Colon (tissue), 2 donors: ENCODE results near the gene NPAS3.
A peak's percentile ranks its signal among the peaks of the same experiment; 100 is the strongest.

ENCODE experiments used
- FAIRE-seq: peaks from 2 replicates; lab custom pipeline; 2012; peaks lifted over from hg19 to GRCh38; lab: Jason Lieb, UNC
- donor health status: control.
- donor health status: control.

NPAS3 gene

GRCh38 chr14:33449268-33449667, 510.6 kb downstream of the NPAS3 start:
- FAIRE-seq = no peak

GRCh38 chr14:33449703-33450395, 511.2 kb downstream of the NPAS3 start:
- no peak for FAIRE-seq

GRCh38 chr14:33450416-33450815, 511.7 kb downstream of the NPAS3 start:
- FAIRE-seq = no peak

GRCh38 chr14:33451211-33451610, 512.5 kb downstream of the NPAS3 start:
- FAIRE-seq = no peak

- FAIRE-seq = no peak
These were observed 514.3 kb downstream of the NPAS3 start for GRCh38 chr14:33452995-33453394.

- FAIRE-seq = peak; percentile 95
These were observed 515.4 kb downstream of the NPAS3 start for GRCh38 chr14:33454022-33454595.

- FAIRE-seq = no peak
These were observed 516.0 kb downstream of the NPAS3 start for GRCh38 chr14:33454707-33455106.

GRCh38 chr14:33455654-33456345, 517.1 kb downstream of the NPAS3 start:
- no peak for FAIRE-seq

GRCh38 chr14:33457021-33457420, 518.3 kb downstream of the NPAS3 start:
- FAIRE-seq = no peak

- no peak for FAIRE-seq
These were observed 518.9 kb downstream of the NPAS3 start for GRCh38 chr14:33457617-33458016.

GRCh38 chr14:33460164-33460563, 521.5 kb downstream of the NPAS3 start:
- no peak for FAIRE-seq

GRCh38 chr14:33461036-33461435, 522.4 kb downstream of the NPAS3 start:
- FAIRE-seq = no peak

- FAIRE-seq = no peak
These were observed 525.1 kb downstream of the NPAS3 start for GRCh38 chr14:33463731-33464130.

GRCh38 chr14:33464254-33464962, 525.7 kb downstream of the NPAS3 start:
- FAIRE-seq = no peak

- no peak for FAIRE-seq
These were observed 527.4 kb downstream of the NPAS3 start for GRCh38 chr14:33465846-33466700.

- no peak for FAIRE-seq
These were observed 529.3 kb downstream of the NPAS3 start for GRCh38 chr14:33467971-33468370.

GRCh38 chr14:33469898-33470297, 531.2 kb downstream of the NPAS3 start:
- no peak for FAIRE-seq

GRCh38 chr14:33471776-33472175, 533.1 kb downstream of the NPAS3 start:
- no peak for FAIRE-seq

GRCh38 chr14:33475623-33476022, 536.9 kb downstream of the NPAS3 start:
- no peak for FAIRE-seq

- no peak for FAIRE-seq
These were observed 539.1 kb downstream of the NPAS3 start for GRCh38 chr14:33477797-33478196.

GRCh38 chr14:33480071-33480886, 541.6 kb downstream of the NPAS3 start:
- FAIRE-seq = no peak
